Measurements from ENCODE around the gene STAU1.
"Not testable (repeated sequence)": the region's sequence is repeated elsewhere in the genome, so short reads cannot be mapped to it uniquely, and the experiment has no call there.

Gene STAU1, protein sequence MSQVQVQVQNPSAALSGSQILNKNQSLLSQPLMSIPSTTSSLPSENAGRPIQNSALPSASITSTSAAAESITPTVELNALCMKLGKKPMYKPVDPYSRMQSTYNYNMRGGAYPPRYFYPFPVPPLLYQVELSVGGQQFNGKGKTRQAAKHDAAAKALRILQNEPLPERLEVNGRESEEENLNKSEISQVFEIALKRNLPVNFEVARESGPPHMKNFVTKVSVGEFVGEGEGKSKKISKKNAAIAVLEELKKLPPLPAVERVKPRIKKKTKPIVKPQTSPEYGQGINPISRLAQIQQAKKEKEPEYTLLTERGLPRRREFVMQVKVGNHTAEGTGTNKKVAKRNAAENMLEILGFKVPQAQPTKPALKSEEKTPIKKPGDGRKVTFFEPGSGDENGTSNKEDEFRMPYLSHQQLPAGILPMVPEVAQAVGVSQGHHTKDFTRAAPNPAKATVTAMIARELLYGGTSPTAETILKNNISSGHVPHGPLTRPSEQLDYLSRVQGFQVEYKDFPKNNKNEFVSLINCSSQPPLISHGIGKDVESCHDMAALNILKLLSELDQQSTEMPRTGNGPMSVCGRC

DNA sequence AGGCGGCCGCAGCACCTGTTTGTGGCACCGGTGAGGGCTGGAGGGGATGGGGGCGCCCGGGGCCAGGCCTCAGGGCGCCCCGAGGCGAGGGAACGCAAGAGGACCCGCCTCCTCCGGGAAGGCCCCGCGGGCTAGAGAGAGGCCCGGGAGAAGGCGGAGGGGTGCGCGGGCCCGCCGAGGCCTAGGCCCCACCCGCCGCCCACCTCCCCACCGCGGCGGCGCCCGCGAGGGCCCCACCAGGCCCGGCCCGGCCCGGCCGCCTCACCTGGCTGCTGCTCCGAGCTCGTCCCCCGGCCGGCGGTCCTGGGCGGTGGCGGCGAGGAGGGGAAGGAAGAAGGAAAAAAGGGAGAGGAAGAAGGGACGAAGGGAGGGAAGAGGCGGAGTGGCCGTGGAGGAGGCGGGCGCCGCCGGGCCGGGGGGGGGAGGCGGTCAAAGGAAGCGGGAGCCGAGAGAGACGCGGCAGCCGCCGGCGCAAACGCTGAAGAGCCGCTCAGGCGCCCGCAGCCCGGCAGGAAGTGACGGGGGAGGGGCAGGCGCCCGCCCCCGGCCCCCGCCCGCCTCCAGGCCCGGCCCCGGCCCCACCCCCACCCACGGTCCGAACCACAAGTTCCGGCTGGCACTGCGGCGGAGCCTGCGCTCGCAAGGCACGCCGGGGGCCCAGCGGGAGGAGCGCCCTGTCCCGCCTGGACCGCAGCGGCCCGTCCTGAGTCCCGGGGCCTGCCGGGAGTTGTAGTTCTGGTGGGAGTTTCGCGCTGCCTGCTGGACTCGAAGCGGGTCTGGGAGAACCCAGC, at the start of gene STAU1:
TSS of gene STAU1 (minus strand) at position 484 of the 791 bp plus-strand sequence. CDS start 22,133 bp downstream, outside the sequence.
- peak; percentile 86 to 95 for DNase-seq (ENCODE audit: low read depth in 2 of 2)

DNA sequence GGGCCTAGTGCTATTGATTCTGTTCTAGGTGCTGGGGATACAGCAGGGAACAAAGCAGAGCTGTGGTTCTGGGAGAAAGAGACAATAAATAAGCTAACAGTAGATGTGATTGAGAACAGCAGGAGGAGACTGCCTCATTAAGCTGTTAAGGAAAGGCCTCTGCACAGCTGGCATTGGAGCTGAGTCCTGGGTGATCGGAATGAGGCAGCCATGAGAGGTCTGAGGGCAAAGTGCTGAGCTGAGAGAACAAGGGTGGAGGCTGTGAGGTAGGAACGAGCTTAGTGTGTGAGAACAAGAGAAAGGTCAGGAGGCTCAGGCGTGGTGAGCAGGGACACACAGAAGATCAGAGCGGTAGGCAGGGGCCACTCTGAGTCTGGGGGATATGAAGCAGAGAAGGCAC, 49.4 kb upstream of the STAU1 start:
- DNase-seq (ENCODE audit: low read depth in 2 of 2) = no peak

DNA sequence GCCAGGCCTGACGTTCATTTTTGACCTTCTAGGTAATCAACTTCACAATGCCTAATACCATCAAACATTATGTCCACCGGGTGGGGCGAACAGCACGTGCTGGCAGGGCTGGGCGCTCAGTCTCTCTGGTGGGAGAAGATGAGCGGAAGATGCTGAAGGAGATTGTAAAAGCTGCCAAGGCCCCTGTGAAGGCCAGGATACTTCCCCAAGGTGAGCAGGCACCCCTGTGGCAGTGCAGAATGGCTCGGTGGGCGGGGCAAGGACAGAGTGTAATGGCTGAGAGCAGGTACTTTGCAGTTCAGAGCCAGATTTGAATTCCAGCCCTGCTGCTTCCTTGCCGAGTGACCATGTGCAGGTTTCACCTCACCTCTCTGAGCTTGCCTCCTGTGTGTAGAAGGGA, 48.2 kb upstream of the STAU1 start:
- no peak for DNase-seq (ENCODE audit: low read depth in 2 of 2)

DNA sequence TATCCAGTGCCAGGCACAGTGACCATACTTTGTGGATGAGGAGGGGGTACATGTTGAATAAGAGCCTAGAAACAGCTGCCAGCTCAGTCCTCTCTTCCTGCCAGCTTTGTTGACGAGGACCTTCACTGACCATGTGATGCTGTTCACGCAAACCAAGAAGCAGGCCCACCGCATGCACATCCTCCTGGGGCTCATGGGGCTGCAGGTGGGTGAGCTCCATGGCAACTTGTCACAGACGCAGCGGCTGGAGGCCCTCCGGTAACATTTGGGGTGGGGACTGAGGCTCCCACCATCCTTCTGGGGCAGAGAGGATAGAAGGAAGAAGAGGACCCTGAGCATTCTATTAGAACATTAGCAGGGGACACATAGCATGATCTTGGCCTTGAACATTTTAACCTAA, 46.7 kb upstream of the STAU1 start:
- no peak for DNase-seq (ENCODE audit: low read depth in 2 of 2)

DNA sequence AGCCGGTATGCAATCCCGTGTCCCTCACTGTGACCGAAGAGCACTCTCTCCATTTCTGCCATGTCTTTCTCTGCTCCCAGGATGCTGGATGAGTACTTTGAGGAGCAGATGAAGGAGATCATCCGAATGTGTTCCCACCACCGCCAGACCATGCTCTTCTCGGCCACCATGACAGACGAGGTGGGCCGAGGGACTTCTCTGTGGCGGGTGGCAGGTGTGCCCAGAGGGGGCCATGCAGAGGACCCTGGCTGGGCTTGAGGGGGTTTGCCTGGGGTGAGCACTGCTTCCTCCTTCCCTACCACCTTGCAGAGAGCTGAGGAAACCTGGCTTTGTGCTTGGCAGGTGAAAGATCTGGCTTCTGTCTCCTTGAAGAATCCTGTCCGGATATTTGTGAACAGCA, 45.1 kb upstream of the STAU1 start:
- DNase-seq (ENCODE audit: low read depth in 2 of 2) = no peak

DNA sequence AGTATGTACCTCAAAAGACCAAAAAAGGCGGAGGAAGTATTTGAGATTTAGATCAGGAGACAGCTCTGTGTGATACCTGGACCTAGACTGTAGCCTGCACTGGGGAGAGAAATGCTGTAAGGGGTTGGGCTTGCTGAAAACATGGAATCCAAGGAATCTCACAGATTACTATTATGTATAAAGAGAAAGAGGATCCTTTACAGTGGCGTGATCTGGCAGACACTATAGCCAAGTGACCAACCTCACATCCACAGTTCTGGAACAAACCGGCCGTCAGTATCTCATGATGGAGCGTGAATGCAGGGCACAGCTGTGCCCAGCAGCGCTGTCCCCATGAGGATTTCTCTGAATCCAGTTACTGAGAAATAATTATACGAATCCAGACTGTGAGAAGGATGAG, 43.3 kb upstream of the STAU1 start:
- DNase-seq (ENCODE audit: low read depth in 2 of 2) = no peak

DNA sequence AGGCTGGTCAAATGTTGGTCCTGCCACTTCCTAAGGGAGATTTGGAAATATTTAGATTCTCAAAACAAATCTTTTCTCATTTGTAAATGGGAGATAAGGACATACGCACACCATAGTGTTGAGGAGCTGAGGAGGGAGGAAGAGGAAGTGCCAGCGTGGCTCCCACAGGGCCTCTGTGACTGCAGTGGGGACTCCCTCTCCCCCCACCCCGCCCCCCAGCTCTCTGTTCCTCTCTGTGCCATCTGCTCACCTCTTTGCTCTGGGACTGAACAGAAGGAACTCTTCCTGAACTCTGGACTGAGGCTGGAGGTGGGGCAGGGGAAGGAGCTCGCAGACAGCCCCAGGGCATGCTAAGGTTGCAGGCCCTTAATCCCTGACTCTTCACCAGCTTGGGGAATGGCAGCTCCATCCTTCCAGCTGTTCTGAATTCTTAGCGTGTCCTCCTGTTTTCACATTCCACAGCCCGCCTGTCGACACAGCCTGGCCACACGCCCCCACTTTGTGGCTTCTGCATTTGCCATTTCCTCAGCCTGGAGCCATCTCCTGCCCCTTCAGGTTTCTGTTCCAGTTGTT, 42.5 kb upstream of the STAU1 start:
- DNase-seq (ENCODE audit: low read depth in 2 of 2) = no peak

DNA sequence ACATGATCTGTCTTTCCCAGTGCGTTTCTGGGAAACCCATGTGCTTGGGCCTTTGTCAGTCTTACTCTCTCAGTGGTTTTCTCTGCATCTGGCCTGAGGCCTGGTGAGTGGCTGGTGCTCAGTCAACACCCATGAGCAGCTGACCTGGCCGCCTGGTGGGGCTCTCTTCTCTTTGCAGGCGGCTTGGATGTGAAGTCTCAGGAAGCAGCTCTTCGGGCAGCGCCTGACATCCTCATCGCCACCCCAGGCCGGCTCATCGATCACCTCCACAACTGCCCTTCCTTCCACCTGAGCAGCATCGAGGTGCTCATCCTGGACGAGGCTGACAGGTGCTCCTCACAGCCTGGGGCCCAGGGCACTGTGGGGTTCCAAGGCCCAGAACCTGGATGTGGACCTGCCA, 41.9 kb upstream of the STAU1 start:
- DNase-seq (ENCODE audit: low read depth in 2 of 2) = no peak

DNA sequence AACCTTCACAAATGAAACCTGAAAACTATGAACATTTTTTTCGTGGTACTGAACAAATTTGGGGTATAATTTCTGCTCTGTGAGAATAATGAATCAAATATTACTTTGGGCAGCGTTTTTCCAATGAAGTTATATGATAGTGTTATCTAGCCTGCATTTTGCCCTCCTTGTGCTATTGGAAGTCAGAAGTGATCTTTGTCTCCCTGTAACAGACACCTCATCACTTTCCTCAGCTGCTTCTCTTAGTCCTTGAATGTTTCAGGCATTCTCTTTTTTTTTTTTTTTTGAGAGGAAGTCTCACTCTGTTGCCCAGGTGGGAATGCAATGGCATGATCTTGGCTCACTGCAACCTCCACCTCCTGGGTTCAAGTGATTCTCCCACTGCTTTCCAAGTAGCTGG, 41.2 kb upstream of the STAU1 start:
- DNase-seq (ENCODE audit: low read depth in 2 of 2) = no peak

DNA sequence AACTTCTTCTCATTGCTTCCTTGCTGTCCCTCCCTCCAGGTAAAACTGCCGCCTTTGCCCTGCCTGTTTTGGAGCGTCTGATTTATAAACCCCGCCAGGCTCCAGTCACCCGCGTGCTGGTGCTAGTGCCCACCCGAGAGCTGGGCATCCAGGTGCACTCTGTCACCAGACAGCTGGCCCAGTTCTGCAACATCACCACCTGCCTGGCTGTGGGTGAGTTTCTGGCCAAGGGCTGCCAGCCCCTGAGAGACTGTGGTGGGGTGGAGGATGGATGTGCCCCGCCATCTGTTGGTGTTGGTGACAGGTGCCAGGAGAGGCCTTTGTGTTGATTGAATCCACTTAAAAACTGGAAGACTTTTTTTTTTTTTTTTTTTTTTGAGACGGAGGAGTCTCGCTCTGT, 40.5 kb upstream of the STAU1 start:
- DNase-seq (ENCODE audit: low read depth in 2 of 2) = no peak

DNA sequence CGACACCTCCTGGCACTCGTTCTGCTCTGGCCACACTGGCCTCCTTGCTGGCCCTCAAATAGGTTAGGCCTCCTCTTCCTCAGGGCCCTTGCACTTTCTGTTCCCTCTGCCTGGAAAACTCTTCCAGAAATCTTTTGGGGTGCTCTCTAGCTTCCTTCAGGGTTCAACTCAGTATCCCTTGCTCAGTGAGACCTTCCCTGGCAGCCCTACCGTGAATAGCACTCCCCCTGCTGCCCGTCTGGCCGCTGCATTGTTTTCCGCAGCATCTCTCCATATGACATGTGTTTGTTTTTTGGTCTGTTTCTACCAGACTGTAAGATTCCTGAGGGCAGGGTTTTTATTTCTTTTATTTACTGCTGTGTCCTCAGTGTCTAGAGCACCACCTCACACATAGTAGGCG, 37.8 kb upstream of the STAU1 start:
- DNase-seq (ENCODE audit: low read depth in 2 of 2) = no peak

DNA sequence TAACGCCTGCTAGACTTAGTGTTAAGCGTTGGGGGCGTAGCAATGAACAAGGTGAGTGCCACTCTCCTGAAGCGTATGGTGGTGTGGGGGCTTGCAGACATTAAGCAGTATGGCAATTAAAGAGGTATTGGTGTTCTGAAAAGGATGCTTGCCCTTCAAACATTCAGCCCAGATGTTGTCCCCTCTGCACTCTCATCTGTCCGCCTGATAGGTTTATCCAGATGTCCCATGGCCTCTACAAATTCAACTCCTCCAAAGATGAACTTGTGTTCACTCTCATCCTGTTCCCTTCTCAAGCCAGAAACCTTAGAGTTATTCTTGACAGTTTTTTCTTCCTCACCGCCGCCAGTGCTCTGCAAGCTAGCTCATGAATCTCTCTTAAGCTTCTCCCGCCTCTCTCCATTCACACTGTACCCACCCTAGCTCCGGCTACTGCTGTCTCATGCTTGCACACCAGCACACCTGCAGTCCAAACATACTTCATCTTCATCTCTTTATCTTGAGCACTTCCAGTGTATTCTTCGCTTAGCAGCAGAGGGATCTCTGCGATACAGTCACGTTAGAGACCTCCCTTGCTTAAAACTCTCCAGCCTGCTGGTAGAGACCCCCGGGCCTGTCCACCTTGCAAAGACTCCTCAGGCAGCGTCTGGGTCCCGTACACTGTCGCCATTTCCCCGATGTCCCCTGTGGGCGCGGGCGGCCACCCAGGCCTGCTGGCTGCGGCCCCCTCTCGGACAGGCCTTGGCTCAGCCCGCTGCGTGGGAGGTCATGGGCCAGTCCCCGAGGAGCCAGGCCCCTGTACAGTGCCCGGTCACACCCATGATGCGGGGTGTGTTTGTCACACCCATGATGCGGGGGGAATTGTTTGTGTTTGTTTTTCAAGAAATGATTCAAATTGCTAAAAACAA, 32.0 kb upstream of the STAU1 start:
- DNase-seq (ENCODE audit: low read depth in 2 of 2) = no peak

DNA sequence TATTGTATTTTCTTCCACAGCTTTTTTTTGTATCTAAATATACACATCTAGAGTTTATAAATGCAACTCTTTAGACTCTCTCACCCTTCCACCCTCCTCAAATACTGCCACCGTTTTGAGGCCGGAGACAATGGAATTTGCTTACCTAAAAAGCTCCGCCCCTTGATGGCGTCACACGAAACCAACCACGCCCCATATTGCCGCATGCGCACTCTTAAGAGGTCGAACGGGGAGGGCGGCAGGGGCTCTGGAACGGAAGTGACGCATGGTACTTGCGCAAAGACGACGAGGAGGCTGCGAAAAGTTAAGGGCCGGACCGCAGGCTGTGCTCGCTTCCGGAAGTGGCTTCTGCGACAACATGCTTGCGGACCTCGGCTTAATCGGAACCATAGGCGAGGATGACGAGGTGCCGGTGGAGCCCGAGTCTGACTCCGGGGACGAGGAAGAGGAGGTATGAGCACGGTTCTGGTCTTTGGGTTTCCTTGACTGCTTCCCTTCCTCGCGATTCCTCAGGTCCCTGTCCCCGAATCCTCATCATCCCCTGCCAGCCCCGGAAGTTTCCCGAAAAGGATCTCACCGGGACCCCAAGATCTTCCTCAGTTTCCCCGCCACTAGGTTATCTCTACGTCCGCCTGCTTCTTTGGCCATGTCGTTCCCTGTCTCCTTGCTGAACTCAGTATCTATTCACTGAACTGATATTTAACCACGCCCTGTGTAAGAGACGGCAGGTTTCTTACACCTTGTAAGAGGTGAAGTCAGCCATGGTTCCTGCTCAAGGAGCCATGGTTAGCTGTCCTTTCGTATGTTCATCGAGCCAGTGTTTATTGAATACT, 31.2 kb upstream of the STAU1 start, which contains the start of gene DDX27:
TSS of gene DDX27 (plus strand) at position 326 of the 833 bp plus-strand sequence. CDS start at position 359, 33 bp downstream.
- peak; percentile 92 to 96 for DNase-seq (ENCODE audit: low read depth in 2 of 2)

DNA sequence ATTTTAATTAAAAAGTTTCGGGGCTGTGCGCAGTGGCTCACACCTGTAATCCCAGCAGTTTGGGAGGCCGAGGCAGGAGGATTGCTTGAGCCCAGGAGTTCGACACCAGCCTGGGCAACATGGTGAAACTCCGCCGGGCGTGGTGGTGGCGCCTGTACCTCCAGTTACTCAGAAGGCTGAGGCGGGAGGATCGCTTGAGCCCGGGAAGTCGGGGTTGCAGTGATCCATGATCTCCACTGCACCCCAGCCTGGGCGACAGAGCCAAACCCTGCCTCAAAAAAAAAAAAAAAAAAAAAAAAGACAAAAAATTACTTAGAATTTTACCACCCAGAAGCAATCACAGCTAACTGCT, 30.6 kb upstream of the STAU1 start:
- not testable (repeated sequence) for DNase-seq (ENCODE audit: low read depth in 2 of 2)

DNA sequence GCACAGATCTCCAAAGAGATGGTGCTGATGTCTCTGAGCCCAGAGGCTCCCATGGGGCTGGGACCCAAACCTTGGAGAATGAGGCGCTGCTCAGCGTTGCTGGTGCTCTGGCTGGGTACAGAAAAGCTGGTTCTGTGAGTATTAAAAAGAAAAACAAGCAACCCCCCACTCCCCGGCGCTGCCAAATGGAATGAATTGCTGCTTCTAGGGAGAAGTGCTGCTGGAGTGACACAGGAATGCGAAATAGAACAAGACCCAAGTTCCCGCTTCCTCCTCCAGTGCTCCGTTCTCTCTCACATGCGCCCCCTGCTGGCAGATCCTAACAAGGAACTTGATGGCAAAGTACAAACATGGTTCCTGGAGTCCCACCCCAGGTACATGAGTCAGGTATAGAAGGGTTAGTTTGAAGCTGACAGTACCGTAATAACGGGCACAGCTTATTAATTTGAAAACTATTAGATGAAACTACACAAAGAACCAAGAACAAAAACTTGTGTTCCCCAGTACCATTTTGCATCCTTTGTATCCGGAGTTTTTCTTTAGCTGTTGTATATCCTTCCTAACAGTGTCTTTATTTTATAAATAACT, 29.0 kb upstream of the STAU1 start:
- DNase-seq (ENCODE audit: low read depth in 2 of 2) = peak; percentile 80 to 90

DNA sequence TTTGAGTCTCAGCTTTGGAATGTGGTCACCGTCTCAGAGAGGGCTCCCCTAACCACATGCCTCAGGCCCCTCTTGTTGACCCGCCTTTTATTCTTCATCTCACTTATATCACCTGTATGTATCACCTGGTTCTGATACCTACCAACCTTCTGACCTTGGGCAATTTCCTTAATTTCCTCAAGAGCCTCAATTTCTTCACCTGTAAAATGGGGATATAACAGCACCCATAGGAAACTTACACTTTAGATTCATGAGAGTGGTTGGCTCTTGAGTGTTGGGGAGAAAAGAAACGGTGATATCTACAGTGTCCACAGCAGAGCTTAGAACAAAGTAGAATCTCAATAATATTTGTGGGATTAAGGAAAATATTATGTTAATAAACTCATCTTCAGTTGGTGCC, 27.1 kb upstream of the STAU1 start:
- DNase-seq (ENCODE audit: low read depth in 2 of 2) = no peak

DNA sequence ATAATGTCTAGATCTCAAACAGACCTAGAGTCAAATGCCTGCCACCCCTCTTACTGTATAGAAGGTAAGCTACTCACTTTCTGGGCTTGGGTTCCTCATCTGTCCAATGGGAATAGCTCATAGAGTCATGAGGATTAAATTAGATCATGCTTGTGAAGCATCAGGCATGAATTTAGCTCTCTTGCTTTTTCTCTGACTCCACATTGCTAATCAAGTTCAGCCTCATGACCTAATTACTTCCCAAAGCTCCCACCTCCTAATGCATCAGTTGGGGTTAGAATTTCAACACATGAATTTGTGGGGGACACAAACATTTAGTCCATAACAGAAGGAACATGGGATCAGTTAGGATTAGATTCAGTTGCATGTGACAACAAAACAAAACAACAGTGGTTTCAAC, 26.4 kb upstream of the STAU1 start:
- no peak for DNase-seq (ENCODE audit: low read depth in 2 of 2)

DNA sequence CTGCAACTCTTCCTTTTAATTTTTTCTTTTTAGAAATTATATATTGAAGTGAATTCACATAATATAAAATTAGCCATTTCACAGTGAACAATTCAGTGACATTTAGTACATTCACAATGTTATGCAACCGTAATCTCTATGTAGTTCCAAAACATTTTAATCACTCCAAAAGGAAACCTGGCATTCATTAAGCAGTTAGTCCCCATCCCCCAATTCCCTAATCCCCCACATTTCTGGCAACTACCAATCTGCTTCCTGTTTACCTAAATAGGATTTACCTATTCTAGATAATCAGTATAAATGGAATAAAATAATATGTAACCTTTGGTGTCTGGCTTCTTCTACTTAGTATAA, 22.6 kb upstream of the STAU1 start:
- no peak for DNase-seq (ENCODE audit: low read depth in 2 of 2)

DNA sequence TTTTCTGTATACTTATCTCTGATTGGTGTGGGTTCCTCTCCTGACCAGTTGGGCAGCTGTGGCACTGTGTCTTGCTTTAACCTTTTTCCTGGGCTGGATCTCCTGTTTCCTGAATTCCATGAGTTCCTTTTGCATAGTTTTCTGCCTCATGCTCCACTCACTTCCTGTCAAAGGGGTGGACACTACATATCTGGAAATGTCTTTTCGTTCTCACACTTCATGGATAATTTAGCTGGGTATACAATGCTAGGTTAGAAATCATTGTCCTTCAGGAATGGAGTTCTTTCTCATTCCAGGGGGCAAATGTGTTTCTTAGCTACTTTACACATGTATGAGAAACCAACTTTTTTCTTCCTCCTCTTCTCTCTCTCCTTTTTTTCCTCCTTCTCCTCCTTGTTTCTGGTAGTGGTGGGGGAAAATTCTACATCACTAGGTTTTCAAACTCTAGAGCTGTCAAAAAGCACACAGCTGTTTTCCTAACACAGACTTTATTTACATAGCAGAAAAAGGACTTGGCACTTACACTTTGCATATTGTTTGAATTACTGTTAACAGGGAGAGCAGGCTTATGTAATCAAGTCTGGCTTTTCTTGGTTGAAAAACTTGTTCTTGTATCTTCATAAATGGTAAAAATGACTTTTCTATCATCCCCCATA, 22.1 kb upstream of the STAU1 start:
- DNase-seq (ENCODE audit: low read depth in 2 of 2) = no peak

DNA sequence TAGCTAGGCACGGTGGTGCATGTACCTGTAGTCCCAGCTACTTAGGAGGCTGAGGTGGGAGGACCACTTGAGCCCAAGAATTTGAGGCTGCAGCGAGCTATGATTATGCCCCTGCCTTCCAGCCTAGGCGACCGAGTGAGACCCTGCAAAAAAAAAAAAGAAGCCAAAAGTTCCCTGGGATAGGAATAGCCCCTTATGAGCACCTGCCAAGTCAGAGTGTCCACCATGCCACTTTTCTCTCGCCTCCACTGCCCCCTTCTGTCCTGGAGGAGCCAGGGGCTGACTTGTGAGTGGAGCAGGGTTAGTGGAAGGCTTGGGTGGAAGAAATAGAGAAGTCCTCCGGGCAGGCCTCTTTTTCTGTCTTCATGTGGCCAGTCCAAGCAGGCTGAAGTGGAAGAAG, 18.9 kb upstream of the STAU1 start:
- no peak for DNase-seq (ENCODE audit: low read depth in 2 of 2)

Measured in stimulated activated CD8-positive, alpha-beta memory T cell treated with anti-CD3 and anti-CD28 coated beads, Interleukin-7, amount 100 ng/mL, for 4 hours (primary cell).